Fibroblast of skin of right quadriceps (primary cell): ENCODE measurements around the gene SPINT2.

ENCODE experiments used
- DNase-seq: peaks from one replicate; pipeline ENCODE4 v3.0.0-alpha.2; 2013

Gene SPINT2

DNA sequence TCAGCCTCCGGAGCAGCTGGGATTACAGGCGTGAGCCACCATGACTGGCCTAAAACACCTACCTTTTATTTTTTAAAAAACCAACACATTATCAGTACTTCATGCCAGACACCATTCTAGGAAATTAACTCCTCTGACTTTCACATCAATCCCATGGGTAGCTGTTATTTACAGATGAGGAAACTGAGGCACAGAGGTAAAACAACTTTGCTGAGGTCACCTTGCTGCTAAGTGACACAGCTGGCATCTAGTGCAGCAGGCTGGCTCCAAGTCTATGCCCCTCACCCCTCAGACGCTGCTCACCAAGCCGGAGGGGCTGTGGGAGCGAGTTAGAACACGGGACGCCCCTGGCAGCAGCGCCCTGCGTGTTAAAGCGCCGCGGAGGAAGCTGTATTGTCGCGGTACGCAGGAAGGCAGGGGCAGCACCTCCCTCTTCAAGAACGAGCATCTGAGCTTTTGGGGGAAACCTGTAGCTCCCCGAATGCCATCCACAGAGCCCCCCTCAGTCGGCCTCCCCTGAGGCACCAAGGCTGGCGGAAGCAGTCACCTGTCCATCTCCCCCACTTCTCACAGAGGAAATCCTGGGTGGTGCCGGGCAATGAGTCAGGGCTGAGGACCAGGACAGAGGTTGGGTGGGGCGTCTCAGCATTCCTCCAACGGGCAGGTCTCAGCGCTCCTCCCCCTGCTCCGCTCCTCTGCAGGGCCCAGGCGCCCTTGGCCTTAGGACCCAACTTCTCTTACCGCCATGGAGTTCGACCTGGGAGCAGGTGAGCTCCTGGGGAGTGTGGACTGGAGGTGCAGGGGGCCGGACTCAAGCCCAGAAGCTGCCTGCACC, 39.4 kb downstream of the SPINT2 start, which contains the start of gene C19orf33:
TSS of gene C19orf33 (plus strand) at position 735 of the 835 bp plus-strand sequence. CDS start at position 746, 11 bp downstream.
- no peak for DNase-seq

DNA sequence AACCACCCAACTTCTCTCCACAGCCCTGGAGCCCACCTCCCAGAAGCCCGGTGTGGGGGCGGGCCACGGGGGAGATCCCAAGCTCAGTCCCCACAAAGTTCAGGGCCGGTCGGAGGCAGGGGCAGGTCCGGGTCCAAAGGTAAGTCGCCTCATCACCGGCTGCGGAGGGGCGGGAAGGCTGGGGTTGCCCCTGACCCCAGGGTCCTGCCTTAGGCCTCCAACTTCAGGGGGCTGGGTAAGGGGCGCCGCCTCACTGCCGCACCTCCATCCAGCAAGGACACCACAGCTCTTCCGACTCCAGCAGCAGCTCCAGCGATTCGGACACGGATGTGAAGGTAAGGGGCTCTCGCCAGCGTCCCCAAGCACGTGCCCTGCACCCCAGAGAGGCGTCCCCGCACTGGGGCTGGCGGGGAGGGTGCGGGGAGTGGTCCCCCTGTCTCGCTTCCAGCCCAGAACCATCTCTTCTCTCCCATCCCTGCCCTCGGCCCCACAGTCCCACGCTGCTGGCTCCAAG, 40.0 kb downstream of the SPINT2 start:
- no peak for DNase-seq

DNA sequence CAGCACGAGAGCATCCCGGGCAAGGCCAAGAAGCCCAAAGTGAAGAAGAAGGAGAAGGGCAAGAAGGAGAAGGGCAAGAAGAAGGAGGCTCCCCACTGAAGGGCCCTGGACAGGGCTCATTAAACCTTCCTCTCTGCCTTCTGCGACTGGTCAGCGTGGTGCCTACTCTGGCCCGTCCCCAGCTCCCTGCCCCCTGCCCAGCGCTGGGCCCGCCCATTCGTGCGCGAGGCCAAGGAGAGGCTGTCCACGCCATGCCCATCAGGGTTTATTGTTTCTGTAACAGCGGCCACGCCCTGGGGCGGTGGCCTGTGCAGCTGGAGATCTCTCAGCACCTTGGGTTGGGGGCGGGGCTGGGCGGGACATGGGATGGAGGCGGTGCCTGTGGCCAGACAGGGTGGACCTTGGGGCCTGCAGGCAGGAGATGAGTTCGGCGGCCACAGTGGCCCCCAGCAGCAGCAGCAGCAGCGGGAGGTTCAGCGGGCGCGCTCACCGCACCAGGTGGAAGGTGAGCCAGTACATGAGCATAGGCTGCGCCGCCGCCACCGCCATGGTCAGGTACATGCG, 40.6 kb downstream of the SPINT2 start:
- no peak for DNase-seq

DNA sequence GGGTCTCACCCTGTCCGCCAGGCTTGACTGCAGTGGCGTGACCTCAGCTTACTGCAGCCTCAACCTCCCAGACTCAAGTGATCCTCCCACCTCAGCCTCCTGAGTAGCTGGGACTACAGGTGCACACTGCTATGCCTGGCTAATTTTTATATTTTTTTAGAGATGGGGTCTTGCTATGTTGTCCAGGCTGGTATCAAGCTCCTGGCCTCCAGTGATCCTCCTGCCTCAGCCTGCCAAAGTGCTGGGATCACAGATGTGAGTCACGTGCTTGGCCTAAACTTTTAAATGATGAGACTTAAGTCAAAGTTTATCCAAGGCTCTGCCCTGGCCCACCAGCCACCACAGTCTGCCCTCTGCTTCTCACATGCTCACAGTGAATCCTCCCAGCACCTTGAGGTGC, 41.9 kb downstream of the SPINT2 start:
- DNase-seq, result no peak

DNA sequence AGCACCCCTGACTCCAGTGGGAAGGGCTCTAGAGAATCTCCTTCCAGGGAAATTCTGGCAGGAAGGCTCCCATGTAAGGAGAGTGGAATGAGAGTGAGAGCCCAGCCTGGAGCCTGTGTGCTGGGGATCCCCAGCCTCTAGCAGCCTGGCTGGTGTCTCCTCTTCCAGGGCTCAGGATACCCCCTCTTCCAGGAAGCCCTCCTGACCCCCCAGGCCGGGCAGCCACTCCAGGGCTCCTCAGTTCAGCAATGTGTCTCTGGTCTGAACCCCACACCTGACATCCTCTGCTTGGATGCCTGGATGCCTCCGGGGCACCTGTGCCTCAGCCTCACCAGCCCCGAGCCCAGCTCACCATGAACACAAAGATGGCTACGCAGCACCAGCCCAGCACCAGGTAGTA, 42.7 kb downstream of the SPINT2 start:
- DNase-seq, result no peak

- DNase-seq, result no peak
These were observed 43.2 kb downstream of the SPINT2 start for GRCh38 chr19:38307597-38307996.

- DNase-seq, result no peak
These were observed 43.8 kb downstream of the SPINT2 start for GRCh38 chr19:38308006-38308766.

GRCh38 chr19:38308926-38309614, 44.7 kb downstream of the SPINT2 start:
- DNase-seq, result no peak

GRCh38 chr19:38309615-38310278, 45.4 kb downstream of the SPINT2 start:
- DNase-seq, result no peak

GRCh38 chr19:38310279-38310670, 45.9 kb downstream of the SPINT2 start:
- DNase-seq, result no peak

DNA sequence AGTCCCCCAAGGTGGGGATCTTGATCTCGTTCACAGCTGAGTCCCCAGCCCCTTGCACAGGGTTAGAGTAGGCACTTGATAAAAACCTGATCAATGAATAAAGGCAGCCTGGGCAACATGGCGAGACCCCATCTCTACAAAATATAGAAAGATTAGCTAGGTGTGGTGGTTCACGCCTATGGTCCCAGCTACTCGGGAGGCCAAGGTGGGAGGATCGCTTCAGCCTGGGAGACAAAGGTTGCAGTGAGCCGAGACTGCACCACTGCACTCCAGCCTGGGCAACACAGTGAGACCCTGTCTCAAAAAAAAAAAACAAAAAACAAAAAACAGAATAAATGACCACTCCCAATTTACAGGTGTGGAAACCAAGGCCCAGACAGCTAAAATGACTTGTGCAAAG, 46.6 kb downstream of the SPINT2 start:
- DNase-seq, result no peak

GRCh38 chr19:38315657-38316476, 51.5 kb downstream of the SPINT2 start, which contains the start of gene YIF1B:
YIF1B (minus strand) TSS chr19:38315947; CDS start chr19:38315917, 30 bp downstream.
- peak; percentile 98 for DNase-seq

DNA sequence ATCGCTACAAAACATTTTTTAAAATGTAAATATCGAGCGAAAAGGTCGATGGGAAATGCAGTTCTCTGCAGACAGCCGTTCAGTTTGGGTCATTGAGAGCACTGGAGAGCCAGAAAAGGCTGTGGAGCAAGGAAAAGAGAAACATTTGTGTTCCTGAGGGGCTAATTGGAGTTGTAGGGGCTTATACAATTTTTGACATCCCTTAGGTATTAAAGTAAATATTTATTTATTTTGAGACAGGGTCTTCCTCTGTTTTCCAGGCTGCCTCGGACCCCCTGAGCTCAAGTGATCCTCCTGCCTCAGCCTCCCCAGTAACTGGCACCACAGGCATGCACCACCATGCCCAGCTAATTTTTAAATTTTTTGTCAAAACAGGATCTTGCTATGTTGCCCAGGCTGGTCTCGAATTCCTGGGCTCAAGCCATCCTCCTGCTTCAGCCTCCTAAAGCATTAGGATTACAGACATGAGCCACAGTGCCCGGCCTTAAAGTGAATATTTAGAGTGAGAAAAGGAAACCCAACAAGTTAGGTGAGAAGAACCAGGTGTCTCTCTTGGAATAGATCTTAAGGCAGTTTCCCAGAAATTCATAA, 52.2 kb downstream of the SPINT2 start:
- DNase-seq, result no peak

DNA sequence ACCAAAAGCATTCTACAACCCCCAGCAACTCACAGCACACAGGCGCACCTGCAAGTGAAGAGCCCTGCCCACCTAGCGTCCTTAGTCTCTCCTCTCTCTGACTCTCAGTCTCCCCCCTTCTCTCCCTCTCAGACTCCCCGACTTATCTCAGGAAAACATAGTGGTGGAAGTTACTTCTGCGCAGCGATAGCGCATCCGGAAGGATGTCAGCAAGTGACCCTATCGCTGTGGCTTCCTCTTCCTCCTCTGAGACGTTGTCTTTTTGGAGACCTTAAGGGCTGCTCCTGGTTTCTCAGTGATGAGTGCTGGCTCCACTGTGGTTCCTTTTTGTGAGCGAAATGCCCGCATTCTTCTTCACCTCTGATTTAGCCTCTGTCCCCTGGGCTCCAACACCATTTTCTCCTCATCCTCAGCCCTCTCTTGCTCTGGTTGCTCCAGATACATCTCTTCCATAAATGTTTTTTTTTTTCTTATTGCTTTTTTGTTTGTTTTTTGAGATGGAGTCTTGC, 52.8 kb downstream of the SPINT2 start:
- no peak for DNase-seq

- DNase-seq, result no peak
These were observed 54.3 kb downstream of the SPINT2 start for GRCh38 chr19:38318660-38319059.

DNA sequence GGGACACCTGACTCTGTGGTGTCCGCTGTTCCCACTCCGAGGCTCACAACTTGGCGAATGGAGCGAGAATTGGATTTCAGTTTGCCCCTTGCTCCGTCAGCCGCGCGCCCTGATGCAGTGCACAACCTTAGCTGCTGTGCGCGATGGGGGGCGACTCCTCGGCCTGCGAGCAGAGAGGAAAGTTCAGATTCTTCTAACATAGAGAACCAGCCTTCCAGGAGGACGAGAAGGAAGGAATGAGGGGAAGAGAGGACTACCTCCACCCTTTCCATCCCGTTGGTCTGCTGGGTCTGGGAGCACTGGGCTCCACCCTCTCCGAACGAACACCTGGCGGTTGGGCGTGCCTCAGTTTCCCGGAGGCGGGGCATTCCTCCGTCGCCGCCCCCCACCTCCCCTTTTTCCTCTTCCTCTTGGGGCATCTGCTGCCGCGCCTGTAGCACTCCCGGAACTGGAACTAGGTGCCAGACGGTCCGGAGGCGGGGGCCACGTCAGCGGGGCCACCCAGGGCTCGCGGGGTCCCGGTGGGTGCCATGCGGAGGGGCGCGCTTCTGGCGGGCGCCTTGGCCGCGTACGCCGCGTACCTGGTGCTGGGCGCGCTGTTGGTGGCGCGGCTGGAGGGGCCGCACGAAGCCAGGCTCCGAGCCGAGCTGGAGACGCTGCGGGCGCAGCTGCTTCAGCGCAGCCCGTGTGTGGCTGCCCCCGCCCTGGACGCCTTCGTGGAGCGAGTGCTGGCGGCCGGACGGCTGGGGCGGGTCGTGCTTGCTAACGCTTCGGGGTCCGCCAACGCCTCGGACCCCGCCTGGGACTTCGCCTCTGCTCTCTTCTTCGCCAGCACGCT, 55.3 kb downstream of the SPINT2 start, which contains the start of gene KCNK6:
TSS of gene KCNK6 (plus strand) at position 425 of the 838 bp plus-strand sequence. CDS start at position 531, 106 bp downstream.
- no peak for DNase-seq

- DNase-seq, result no peak
These were observed 56.6 kb downstream of the SPINT2 start for GRCh38 chr19:38320969-38321339.

DNA sequence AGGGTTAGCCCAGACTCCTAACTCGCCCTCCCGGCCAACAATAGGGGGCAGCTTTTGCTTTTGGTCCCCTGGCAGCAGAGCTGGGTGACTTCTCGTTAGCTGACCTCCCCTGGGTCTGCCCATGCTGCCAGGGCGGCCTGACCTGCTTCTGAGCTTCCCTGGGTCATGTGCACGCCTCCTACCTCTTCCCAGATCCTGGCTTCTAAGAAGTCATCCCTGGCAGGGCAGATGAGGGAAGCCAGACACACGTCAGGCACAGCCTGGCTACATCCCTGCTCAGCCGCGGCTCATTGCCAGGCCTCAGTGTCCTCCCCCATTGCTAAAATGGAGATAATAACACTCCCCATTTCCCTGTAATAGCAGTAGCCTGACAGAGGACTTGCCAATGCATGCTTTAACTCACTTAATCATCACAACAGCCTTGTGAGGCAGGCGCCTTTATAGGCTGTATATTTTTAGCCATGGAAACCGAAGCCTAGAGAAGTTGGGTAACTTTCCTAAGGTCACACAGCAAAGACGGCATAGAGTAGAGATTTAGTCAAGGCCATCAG, 57.3 kb downstream of the SPINT2 start:
- DNase-seq, result no peak

DNA sequence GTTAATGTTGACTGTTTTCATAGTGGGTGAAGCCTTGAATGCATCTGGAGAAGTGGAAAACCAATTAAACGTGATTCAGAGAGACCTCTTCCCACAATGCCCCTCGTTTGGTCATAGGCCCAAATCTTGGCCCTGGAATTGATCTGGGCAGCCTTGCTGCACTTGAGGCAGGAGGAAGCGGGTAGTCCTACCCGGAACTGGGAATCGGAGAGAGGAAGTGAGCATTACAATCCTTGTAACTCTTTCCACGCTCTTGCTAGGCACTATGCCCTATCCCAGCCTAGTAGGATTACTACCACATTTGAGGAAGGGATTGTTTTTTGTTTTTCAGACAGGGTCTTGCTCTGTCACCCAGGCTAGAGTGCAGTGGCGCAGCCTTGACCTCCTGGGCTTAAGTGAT, 58.9 kb downstream of the SPINT2 start:
- DNase-seq, result no peak
